Daoy (cell line): ENCODE results near the gene APOB. TPM values are rescaled to one million over a fixed set of nuclear protein-coding genes. Genes with fewer than 3 reads are reported as not detected.

Experiments used
- DNase-seq: peaks from one replicate; pipeline ENCODE4 v3.0.0-alpha.2; 2015; ENCODE audit warnings: low read depth
- total RNA-seq: library from RNA; depleted of rRNA; stranded (reverse); fragments of >200 nt; shearing (Covaris generic); gene quantifications from 2 replicates; pipeline ENCODE4 v1.2.3, GENCODE V29; 2014

The APOB gene
- total RNA-seq, 1 experiment from 2014 or later, result not detected

DNA sequence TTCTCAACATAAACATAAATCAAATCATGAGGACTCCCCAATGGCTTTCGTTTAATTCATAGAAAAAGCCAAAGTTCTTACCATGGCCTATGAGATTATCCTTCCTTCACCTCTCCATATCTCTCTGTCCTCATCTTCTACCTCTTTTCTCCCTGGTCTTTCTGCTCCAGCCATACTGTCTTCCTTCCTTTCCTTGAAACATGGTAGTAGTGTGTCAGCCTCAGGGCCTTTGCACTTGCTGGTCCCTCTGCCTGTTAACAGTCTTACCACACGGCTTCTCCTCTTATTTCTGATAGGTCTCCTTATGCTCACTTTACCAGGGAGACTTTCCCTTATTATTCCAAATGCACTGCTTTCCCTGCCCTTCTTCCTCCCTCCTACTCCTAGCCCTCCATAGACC is 25.6 kb downstream of the APOB start:
- DNase-seq, result no peak

GRCh38 chr2:21017748-21018276 is 26.1 kb downstream of the APOB start:
- DNase-seq, result no peak

GRCh38 chr2:21015281-21015645 is 28.6 kb downstream of the APOB start:
- no peak for DNase-seq

DNA sequence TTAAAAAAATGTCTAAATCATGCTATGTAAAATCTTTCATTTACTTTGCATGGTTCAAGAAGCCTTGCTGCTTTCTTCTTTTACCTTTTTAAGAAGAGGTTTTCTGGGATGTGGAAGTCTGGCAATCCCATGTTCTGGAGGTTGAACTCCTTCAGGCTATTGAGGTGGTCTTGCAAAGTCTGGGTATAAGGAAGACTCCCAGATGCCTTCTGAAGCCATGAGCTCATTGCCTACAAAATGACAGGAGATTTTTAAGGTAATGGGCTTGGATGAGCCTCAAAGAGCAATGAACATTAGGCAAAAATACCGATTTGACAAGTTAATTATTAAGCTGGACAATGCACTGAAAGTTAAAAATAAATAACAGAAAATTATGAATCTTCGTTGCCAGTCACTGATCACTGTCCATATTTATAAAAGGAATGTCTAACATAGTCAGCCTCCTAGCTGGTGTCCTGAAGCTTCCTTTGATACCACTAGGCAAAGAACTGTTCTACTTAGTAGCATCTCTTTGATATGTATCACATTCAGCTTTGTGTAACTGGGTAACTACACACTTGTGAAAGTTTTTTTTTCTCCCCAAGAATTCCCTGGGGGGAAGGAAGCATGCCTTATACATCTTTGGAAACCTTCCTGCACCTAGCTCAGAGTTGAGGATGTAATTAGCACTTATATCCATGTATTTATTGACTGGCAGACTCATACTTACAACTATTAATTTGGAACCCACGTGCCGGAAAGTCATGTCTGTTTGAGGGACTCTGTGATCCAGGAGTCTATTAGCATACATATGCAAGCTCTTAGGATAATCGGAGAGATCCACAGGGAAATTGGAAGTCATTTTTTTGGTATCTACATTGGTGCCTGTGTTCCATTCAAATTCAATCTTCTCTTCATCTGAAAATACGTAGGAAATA is 29.3 kb downstream of the APOB start:
- DNase-seq, result no peak

DNA sequence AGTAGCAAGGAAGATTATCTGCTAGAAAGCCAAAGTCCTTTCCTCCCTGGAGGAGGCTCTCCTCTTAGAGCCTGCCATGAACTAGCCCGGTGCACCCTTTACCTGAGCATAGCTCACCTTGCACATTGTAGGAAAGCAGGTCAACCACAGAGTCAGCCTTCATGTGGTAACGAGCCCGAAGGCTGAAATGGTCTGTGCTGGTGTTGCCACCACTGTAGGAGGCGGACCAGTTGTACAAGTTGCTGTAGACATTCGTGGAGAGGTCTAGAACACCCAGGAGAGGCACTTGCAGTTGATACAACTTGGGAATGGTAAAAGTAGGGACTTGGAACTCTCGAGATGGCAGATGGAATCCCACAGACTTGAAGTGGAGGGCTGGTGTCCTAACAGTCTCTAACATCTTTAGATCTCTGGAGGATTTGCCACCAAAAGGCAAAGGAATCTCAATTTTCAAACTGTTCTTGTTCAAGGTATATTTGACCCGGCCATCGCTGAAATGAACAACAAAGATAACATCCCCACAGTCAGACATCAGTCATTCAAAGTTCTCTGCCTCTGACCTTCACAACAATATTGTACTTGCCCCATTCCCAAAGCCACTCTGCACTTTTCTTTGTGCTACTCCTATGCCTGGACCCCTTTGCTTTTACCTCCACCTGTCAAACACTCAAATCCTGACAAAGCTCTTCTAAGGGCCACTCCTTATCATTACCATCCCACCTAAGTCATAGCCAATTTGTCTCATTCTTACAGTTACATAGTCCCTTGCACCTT is 30.6 kb downstream of the APOB start:
- no peak for DNase-seq

GRCh38 chr2:21012557-21012937 is 31.3 kb downstream of the APOB start:
- no peak for DNase-seq

GRCh38 chr2:21011876-21012556 is 31.9 kb downstream of the APOB start:
- DNase-seq, result no peak

DNA sequence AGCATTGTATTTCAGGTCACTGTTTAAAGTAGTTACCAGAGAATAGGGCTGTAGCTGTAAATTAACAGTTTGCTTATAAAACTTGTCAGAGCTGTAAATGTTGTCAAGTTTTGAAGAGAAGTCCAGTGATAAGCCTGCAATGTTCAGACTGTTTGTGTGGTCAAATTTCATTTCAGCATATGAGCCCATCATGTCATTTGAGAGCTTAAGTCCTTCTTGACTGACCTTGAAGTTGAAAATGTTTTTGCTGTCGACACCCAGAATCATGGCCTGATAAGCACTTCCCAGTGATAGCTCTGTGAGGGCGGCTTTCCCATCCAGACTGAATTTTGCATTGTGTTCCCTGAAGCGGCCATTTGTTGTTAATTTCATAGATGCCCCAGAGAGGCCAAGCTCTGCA is 32.4 kb downstream of the APOB start:
- DNase-seq, result no peak

GRCh38 chr2:21010813-21011439 is 32.9 kb downstream of the APOB start:
- DNase-seq, result no peak

DNA sequence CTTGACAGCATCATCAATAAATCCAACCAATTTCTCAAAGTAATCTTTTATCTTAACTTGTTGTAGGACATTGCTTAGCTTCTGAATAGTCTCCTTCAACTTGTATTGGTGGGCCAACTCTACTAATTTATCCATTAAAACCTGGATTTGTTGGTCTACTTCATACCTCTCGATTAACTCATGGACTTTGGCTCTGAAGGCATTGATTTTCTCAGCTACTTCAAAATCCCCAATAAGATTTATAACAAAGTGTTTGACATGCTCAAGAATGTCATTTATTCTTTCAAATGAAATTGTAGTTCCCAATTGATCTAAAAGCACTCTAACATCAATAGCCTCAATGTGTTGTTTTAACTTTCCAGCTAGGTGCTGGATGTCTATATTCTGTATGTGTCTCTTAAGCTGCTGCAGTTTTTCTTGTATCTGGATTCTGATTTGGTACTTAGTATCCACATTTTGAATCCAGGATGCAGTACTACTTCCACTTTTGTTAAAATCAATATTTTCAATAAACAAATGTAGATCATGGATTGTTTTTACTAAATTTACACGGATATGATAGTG is 34.1 kb downstream of the APOB start:
- DNase-seq, result no peak

DNA sequence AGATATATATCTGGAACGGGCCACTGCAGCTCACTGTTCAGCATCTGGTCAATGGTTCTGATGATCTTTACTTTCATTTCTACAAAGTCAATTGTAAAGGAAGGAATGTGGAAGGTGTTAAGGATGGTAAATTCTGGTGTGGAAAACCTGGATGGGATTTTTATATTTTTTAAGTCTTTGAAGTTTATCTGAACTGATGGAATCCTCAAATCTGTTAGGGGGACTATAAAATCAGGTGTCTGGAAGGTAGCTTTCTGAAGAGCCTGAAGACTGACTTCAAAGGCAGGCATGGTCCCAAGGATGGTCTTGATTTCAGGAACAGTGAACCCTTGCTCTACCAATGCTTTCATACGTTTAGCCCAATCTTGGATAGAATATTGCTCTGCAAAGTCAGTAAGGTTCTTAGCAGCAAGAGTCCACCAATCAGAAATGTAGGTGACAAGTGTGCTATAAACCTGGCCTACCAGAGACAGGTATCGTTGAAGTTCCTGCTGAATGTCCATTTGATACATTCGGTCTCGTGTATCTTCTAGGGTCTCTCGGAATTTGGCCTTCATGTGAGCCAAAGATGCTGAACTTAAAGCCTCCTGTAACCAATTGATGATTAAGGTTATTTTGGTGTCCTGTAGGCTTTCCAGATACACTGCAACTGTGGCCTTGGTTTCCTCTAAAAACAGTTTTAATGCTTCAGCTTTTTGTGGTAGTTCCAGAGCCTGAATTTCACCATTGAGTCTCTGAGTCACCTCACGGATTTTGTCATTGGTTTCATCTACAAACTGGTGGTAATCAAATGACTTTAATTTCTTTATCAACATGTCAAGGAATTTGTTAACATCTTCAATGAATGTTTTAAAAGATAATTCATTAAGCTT is 34.8 kb downstream of the APOB start:
- DNase-seq, result no peak

DNA sequence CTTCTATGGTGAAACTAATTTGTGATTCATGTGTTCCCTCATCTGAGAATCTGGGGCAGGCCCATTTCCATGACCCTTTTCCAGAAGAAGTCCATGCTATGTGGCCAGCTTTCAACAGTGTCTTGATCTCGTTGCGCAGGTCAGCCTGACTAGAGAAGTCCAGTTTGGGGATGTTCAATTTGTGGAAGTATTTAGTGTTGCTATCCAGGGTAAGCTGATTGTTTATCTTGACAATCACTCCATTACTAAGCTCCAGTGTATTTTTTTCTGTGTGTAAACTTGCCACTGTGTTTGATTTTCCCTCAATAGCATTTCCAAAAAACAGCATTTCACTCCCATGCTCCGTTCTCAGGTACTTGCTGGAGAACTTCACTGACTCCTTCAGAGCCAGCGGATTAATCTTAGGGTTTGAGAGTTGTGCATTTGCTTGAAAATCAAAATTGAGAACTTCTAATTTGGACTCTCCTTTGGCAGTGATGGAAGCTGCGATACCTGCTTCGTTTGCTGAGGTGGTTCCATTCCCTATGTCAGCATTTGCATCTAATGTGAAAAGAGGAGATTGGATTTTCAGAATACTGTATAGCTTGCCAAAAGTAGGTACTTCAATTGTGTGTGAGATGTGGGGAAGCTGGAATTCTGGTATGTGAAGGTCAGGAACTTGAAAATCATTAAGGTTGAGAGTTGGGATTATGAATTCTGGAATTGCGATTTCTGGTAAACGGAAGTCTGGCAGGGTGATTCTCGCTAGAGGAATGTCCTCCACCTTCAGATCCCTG is 35.7 kb downstream of the APOB start:
- DNase-seq, result no peak

DNA sequence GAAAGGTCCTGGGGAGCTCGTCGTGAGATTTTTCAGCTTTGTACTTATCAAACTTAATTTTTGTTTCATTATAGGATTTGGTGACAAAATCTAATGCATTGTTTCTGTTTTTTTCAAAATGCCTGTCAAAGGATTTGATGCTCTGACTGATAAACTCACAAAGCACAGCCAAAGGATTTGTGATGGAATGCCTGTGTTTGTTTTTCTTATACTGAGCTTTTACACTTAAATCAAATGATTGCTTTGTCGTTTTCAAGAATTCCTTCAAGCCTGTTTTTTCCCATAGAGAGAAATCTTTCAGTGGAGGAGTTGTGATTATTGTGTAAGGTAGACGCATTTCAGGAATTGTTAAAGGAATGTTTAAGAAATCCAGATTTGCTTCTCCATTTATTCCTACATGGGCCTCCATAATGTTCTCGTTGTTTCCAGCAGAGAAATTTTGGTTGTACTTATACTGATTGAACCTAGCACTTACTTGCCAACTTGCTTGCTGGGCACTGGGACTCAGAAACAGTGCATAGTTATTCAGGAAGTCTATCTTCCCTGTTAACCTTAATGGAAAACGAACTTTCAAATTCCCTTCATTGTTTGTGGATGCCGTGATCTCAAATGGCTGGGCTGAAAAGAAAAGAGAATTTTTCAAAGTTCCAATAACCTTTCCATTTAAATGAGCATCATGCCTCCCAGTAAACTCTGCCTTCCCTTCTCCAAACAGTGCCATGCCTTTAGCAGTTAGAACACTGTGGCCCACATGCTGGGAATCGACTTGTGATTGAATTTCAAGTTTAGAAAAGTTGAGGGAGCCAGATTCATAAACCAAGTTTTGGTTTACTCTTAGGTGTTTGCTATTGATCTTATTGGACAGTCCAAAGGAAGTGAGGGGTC is 36.5 kb downstream of the APOB start:
- no peak for DNase-seq

GRCh38 chr2:21006423-21007128 is 37.3 kb downstream of the APOB start:
- no peak for DNase-seq

DNA sequence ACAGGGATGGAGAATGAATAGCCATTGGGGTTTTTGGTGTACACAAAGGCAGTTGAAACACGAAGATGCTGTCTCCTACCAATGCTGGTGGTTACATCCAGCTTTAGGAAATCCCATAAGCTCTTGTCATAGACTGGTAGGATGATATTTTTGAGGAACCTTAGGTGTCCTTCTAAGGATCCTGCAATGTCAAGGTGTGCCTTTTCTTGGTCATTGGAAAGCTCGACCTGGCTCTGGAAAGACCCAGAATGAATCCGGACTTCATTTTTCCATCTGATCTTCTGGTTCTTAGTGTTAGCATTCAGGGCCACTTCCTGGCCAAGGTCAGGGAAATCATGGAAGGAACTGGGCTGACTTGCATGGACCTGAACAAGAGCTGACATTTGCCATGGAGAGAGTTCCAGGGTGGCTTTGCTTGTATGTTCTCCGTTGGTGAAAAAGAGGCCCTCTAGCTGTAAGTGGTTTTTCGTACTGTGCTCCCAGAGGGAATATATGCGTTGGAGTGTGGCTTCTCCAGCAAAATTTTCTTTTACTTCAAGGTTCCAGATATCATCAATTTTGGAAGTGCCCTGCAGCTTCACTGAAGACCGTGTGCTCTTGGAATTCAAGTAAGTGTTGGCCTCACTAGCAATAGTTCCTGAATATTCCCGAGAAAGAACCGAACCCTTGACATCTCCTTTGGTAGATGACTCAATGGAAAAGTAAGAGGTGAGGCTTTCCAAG is 38.0 kb downstream of the APOB start:
- DNase-seq, result no peak

DNA sequence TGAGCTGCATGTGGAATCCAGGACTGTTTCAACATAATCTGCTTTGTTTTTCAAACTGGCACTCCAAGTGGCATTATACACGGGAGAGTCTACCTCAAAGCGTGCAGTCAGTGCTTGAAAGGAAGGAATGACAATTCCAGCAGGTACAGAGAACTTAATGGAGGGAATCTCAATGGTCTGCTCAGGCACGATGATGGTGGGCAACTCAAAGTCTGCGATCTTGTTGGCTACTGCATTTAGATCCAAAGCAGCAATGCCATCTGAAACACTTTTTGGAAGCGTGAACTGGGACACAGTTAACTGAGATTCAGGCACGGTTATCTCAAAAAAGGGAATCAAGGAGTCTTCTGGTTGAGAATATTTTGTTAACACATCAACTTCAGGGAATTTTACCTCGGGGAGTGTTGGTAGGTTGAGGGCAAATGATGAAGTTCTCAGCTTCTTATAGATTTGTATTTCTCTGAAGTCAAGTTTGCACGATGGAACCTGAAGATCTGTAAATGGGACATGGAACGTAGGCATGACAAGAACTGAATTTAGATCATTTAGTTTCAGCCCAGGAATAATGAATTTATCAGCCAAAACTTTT is 38.7 kb downstream of the APOB start:
- no peak for DNase-seq

DNA sequence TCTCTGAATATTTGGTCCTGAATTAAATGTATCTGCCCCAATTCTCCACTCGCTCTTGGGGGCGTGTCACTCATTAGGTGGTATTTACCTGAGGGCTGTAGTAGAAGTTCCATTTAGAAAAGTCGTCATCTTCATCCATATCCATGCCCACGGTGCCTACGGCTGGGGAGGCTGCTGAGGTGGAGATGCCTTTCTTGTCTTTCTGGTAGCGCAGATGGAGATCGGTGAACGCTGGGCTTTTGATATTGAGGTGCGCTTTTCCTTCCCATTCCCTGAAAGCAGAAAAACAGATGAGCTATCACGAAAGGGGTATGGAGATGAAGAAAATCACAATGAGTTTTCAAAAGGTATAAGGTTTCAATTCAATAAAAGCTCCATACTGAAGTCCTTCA is 39.7 kb downstream of the APOB start:
- DNase-seq, result no peak
